GM23338 (cell line): ENCODE results near the gene ADAD2. TPM values are rescaled to one million over a fixed set of nuclear protein-coding genes. Genes with fewer than 3 reads are reported as not detected.

Experiments
- ATAC-seq: fragments of 200-7000 bp; cut with Tn5 transposase; 3 replicates; pipeline ENCODE4 v1.9.1; 2020
- DNase-seq: peaks from one replicate; pipeline ENCODE4 v3.0.0-alpha.2; 2015; ENCODE audit warnings: low spot score
- H2AFZ ChIP-seq: fragments of 200-600 bp; sonication (generic); 2 replicates; pipeline ENCODE4 v1.8.0; 2016; ENCODE audit warnings: antibody characterized with exemption, mild to moderate bottlenecking, moderate library complexity
- H3F3A ChIP-seq: fragments of 200-600 bp; sonication (generic); replicated peaks from 2 replicates; pipeline ENCODE4 v1.8.0; 2017; ENCODE audit warnings: antibody characterized with exemption, mixed run types, low read depth
- H3K27ac ChIP-seq: fragments of 200-600 bp; sonication (generic); 2 replicates; pipeline ENCODE4 v1.6.1; 2016; ENCODE audit warnings: low read depth
- H3K27me3 ChIP-seq: fragments of 200-600 bp; sonication (generic); 2 replicates; pipeline ENCODE4 v1.8.0; 2016; ENCODE audit warnings: mild to moderate bottlenecking, mixed run types, moderate library complexity; ENCODE audit not compliant: insufficient read depth
- H3K36me3 ChIP-seq: fragments of 200-600 bp; sonication (generic); 2 replicates; pipeline ENCODE4 v1.8.0; 2016; ENCODE audit warnings: mild to moderate bottlenecking; ENCODE audit not compliant: insufficient read depth
- H3K4me1 ChIP-seq: fragments of 200-600 bp; sonication (generic); 2 replicates; pipeline ENCODE4 v1.8.0; 2016; ENCODE audit warnings: mild to moderate bottlenecking, moderate library complexity; ENCODE audit not compliant: insufficient read depth
- H3K4me2 ChIP-seq: fragments of 200-600 bp; sonication (generic); 2 replicates; pipeline ENCODE4 v1.7.1; 2017; ENCODE audit warnings: mixed run types
- H3K4me3 ChIP-seq: fragments of 200-600 bp; sonication (generic); 2 replicates; pipeline ENCODE4 v1.6.1; 2016; ENCODE audit warnings: mixed run types
- H3K79me2 ChIP-seq: fragments of 200-600 bp; sonication (generic); replicated peaks from 2 replicates; pipeline ENCODE4 v1.8.0; 2017; ENCODE audit warnings: mild to moderate bottlenecking; ENCODE audit not compliant: insufficient read depth
- H3K9me2 ChIP-seq: fragments of 200-600 bp; sonication (generic); 2 replicates; pipeline ENCODE4 v1.8.0; 2017; ENCODE audit not compliant: insufficient read depth
- H4K20me1 ChIP-seq: fragments of 200-600 bp; sonication (generic); replicated peaks from 2 replicates; pipeline ENCODE4 v1.8.0; 2017; ENCODE audit warnings: mild to moderate bottlenecking; ENCODE audit not compliant: insufficient read depth
- H3K27ac Mint-ChIP-seq: 2 replicates; pipeline ENCODE4 v1.8.0; 2020; ENCODE audit warnings: inconsistent platforms, mild to moderate bottlenecking, moderate library complexity, mixed read lengths
- H3K27me3 Mint-ChIP-seq: 3 replicates; pipeline ENCODE4 v1.8.0; 2022; ENCODE audit warnings: low read depth, mild to moderate bottlenecking, moderate library complexity, mixed read lengths, inconsistent platforms; ENCODE audit not compliant: insufficient read depth, poor library complexity
- H3K36me3 Mint-ChIP-seq: 3 replicates; pipeline ENCODE4 v1.8.0; 2021; ENCODE audit warnings: low read depth, mild to moderate bottlenecking, inconsistent platforms, moderate library complexity, mixed read lengths
- H3K4me1 Mint-ChIP-seq: 3 replicates; pipeline ENCODE4 v1.8.0; 2020; ENCODE audit warnings: mild to moderate bottlenecking, inconsistent platforms, mixed read lengths
- H3K4me3 Mint-ChIP-seq: 3 replicates; pipeline ENCODE4 v1.8.0; 2021; ENCODE audit warnings: moderate library complexity, mild to moderate bottlenecking, inconsistent platforms, mixed read lengths
- H3K9me3 Mint-ChIP-seq: 3 replicates; pipeline ENCODE4 v1.8.0; 2020; ENCODE audit warnings: moderate library complexity, mild to moderate bottlenecking, inconsistent platforms, mixed read lengths
- CREB1 ChIP-seq: fragments of 250-450 bp; sonication (Bioruptor Pico); IDR thresholded peaks from 2 replicates; pipeline ENCODE4 v1.5.0; 2020; ENCODE audit warnings: low read depth, mild to moderate bottlenecking, moderate library complexity
- JUNB ChIP-seq: IDR thresholded peaks from one replicate; pipeline ENCODE4 v1.6.1; 2016; ENCODE audit warnings: antibody characterized with exemption; ENCODE audit not compliant: unreplicated experiment
- NANOG ChIP-seq: IDR thresholded peaks from 2 replicates; pipeline ENCODE4 v1.6.1; 2016; ENCODE audit warnings: antibody characterized with exemption, borderline replicate concordance
- POLR2AphosphoS5 ChIP-seq: IDR thresholded peaks from 2 replicates; pipeline ENCODE4 v1.6.1; 2016; ENCODE audit warnings: antibody characterized with exemption, low read depth
- STAT1 ChIP-seq: IDR thresholded peaks from one replicate; pipeline ENCODE4 v1.6.1; 2016; ENCODE audit warnings: antibody characterized with exemption; ENCODE audit not compliant: unreplicated experiment
- ZNF331 ChIP-seq: fragments of 250-450 bp; sonication (Bioruptor Pico); IDR thresholded peaks from 2 replicates; pipeline ENCODE4 v1.5.0; 2020; ENCODE audit warnings: low read depth, mild to moderate bottlenecking, moderate library complexity
- polyA plus RNA-seq: library from polyadenylated mRNA; unstranded; fragments of >200 nt; fragmentation: Nextera tagmentation; extraction: Ambion mirVana; gene quantifications from 2 replicates; pipeline ENCODE4 v1.2.1, GENCODE V29; 2016
- total RNA-seq: library from RNA; depleted of rRNA; stranded (reverse); fragments of >200 nt; shearing (Covaris generic); gene quantifications from 2 replicates; pipeline ENCODE4 v1.2.3, GENCODE V29; 2014
- TF ChIP-seq, protein P1 (sequence below), 2 experiments: fragments of 200-600 bp in 1 of 2; sonication (generic) in 1 of 2; conservative IDR thresholded peaks; 2 replicates each; pipeline versions ENCODE4 v1.5.1 to v1.6.1; 2016 to 2017; ENCODE audit warnings: antibody characterized with exemption in 2 of 2, low read depth in 2 of 2, mild to moderate bottlenecking in 2 of 2, moderate library complexity in 1 of 2
- TF ChIP-seq, protein P2 (sequence below): fragments of 250-450 bp; sonication (Bioruptor Pico); IDR thresholded peaks from 2 replicates; pipeline ENCODE4 v1.5.0; 2020; ENCODE audit warnings: mild to moderate bottlenecking, moderate library complexity

ADAD2 gene
- total and polyA plus RNA-seq, 2 experiments from 2014 or later = 1.6 to 4.5 TPM

DNA sequence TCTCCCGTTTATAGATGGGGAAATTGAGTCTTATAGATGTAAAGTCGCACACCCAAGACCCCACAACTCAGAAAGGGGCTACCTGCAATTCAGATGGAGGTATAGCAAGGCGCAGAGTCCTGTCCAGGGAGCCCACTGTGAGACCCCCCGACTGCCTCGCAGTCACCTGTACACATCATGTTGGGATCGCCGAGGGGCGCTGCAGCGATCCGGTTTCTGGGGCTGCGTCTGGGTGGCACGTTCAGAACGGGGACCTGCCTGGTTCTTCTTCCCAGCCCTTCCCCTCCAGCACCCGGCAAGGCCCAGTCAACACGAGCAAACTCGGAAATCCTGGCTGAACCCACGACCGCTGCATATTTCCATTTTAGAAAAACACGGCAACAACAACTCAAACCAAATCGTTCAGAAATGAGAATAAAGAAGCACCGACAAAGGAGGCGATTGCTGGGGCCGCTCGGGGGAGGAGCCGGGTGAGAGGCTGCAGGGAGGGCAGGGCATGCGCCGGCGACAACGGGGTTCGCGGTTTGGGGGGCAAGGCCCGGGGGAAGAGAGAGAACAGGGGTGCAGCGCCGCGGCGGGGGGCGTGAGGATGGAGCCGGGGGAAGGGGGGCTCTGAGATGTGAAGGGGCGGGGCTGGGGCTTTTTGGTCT is 46.6 kb upstream of the ADAD2 start:
- Histone ChIP-seq H3K27me3 (peaks cover 12% of the 10 kb centered on the region; the same call in 1 of the 2 replicates), H2AFZ (peak overlapping the region; percentile 93), H3K4me2 (peak overlapping the region; percentile 97), H3K27ac (peak overlapping the region; percentile 69; the same call in 1 of the 2 replicates), H3K4me3 (peak overlapping the region; percentile 100), H4K20me1 (peaks cover 20% of the 10 kb centered on the region; the same call in 1 of the 2 replicates), H3K4me1 (peaks cover 15% of the 10 kb centered on the region), H3F3A (peaks cover 6% of the 10 kb centered on the region; the same call in 1 of the 2 replicates), H3K36me3 (no peaks in the 10 kb centered on the region), H3K9me2 (no peaks in the 10 kb centered on the region), H3K79me2 (peaks cover 48% of the 10 kb centered on the region)
- Mint-ChIP-seq H3K27ac (peak overlapping the region; percentile 88), H3K27me3 (peaks cover 20% of the 10 kb centered on the region), H3K4me1 (peaks cover 17% of the 10 kb centered on the region), H3K4me3 (peak overlapping the region; percentile 97), H3K9me3 (no peaks in the 10 kb centered on the region), H3K36me3 (peaks cover 6% of the 10 kb centered on the region)
- TF ChIP-seq, protein P1, sequence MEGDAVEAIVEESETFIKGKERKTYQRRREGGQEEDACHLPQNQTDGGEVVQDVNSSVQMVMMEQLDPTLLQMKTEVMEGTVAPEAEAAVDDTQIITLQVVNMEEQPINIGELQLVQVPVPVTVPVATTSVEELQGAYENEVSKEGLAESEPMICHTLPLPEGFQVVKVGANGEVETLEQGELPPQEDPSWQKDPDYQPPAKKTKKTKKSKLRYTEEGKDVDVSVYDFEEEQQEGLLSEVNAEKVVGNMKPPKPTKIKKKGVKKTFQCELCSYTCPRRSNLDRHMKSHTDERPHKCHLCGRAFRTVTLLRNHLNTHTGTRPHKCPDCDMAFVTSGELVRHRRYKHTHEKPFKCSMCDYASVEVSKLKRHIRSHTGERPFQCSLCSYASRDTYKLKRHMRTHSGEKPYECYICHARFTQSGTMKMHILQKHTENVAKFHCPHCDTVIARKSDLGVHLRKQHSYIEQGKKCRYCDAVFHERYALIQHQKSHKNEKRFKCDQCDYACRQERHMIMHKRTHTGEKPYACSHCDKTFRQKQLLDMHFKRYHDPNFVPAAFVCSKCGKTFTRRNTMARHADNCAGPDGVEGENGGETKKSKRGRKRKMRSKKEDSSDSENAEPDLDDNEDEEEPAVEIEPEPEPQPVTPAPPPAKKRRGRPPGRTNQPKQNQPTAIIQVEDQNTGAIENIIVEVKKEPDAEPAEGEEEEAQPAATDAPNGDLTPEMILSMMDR (conservative IDR thresholded peaks at IDR 0.05; ENCODE audit: low read depth in 2 of 2) = peak; percentile 17 to 35; a peak in 2 of 4 replicates
- no peak for TF ChIP-seq NANOG
- no peak for TF ChIP-seq POLR2AphosphoS5
- DNase-seq (peak; percentile 50), ATAC-seq (peak; percentile 29)

DNA sequence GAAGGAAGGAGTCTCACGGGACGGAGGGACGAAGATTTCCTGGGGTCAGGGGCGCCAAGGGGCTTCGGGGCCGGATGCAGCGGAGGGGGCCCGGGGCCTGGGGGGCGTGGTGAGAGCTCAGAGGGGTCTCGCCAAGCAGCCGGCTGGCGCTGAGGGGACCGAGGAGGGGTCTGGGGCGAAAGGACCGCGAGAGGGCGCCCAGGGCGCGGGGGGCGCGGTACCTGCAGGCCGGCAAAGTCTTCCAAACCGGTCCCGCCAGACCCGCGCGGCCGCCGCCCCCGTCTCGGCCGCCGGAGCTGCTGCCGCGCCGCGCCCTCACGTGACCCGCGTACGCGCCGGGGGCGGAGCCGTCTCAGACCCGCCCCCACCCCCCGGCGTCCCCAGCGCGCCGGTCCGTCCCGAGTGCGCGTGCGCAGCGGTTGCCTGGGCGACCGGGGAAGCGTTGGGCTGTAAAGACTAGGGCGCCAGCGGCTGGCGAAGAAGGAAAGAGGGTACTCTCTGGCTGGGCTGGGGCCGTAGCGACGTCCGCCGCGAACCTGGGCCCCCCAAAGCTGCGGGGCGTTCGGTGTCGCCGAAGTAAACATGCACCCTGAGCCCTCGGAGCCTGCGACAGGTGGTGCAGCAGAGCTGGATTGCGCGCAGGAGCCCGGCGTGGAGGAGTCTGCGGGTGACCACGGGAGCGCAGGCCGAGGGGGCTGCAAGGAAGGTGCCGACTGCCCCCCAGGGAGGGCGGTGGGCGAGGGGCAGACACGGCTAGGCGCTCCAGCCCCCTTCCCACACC is 45.9 kb upstream of the ADAD2 start, which contains the start of the genes DNAAF1 and HSDL1:
Gene DNAAF1, plus strand, starts transcription at position 450 of the 781 bp plus-strand sequence. Its CDS starts 133 bp downstream, at position 583.
Gene HSDL1, minus strand, starts transcription at position 319 of the 781 bp plus-strand sequence. CDS start 13,856 bp downstream, outside the sequence.
- peak within 1 kb of the TSS; percentile 97 for H3K4me2 ChIP-seq
- H3K4me1 Mint-ChIP-seq = peaks cover 10% of the 10 kb centered on the region
- H3K27me3 ChIP-seq = peaks cover 12% of the 10 kb centered on the region; the same call in 1 of the 2 replicates
- peak within 1 kb of the TSS; percentile 69; the same call in 1 of the 2 replicates for H3K27ac ChIP-seq
- peaks cover 10% of the 10 kb centered on the region; the same call in 1 of the 2 replicates for H3K4me1 ChIP-seq
- peaks cover 41% of the 10 kb centered on the region for H3K79me2 ChIP-seq
- DNase-seq = peak; percentile 91
- H3K27me3 Mint-ChIP-seq = peaks cover 20% of the 10 kb centered on the region
- peak within 1 kb of the TSS; percentile 100 for H3K4me3 ChIP-seq
- peaks cover 6% of the 10 kb centered on the region for H3K36me3 Mint-ChIP-seq
- peak within 1 kb of the TSS; percentile 93 for H2AFZ ChIP-seq
- H3K9me2 ChIP-seq = no peaks in the 10 kb centered on the region
- H3K36me3 ChIP-seq = no peaks in the 10 kb centered on the region
- H3K4me3 Mint-ChIP-seq = peak within 1 kb of the TSS; percentile 97
- peak; percentile 75 for ATAC-seq
- peaks cover 20% of the 10 kb centered on the region; the same call in 1 of the 2 replicates for H4K20me1 ChIP-seq
- peak within 1 kb of the TSS; percentile 88 for H3K27ac Mint-ChIP-seq
- no peaks in the 10 kb centered on the region for H3K9me3 Mint-ChIP-seq
- H3F3A ChIP-seq = peaks cover 6% of the 10 kb centered on the region; the same call in 1 of the 2 replicates
- TF ChIP-seq JUNB (no peak), POLR2AphosphoS5 (peak; percentile 64), STAT1 (no peak), CREB1 (CRISPR knock-in tag) (peak; percentile 49; the same call in 1 of the 2 replicates), ZNF331 (CRISPR knock-in tag) (no peak), NANOG (no peak)
- TF ChIP-seq, protein P2, sequence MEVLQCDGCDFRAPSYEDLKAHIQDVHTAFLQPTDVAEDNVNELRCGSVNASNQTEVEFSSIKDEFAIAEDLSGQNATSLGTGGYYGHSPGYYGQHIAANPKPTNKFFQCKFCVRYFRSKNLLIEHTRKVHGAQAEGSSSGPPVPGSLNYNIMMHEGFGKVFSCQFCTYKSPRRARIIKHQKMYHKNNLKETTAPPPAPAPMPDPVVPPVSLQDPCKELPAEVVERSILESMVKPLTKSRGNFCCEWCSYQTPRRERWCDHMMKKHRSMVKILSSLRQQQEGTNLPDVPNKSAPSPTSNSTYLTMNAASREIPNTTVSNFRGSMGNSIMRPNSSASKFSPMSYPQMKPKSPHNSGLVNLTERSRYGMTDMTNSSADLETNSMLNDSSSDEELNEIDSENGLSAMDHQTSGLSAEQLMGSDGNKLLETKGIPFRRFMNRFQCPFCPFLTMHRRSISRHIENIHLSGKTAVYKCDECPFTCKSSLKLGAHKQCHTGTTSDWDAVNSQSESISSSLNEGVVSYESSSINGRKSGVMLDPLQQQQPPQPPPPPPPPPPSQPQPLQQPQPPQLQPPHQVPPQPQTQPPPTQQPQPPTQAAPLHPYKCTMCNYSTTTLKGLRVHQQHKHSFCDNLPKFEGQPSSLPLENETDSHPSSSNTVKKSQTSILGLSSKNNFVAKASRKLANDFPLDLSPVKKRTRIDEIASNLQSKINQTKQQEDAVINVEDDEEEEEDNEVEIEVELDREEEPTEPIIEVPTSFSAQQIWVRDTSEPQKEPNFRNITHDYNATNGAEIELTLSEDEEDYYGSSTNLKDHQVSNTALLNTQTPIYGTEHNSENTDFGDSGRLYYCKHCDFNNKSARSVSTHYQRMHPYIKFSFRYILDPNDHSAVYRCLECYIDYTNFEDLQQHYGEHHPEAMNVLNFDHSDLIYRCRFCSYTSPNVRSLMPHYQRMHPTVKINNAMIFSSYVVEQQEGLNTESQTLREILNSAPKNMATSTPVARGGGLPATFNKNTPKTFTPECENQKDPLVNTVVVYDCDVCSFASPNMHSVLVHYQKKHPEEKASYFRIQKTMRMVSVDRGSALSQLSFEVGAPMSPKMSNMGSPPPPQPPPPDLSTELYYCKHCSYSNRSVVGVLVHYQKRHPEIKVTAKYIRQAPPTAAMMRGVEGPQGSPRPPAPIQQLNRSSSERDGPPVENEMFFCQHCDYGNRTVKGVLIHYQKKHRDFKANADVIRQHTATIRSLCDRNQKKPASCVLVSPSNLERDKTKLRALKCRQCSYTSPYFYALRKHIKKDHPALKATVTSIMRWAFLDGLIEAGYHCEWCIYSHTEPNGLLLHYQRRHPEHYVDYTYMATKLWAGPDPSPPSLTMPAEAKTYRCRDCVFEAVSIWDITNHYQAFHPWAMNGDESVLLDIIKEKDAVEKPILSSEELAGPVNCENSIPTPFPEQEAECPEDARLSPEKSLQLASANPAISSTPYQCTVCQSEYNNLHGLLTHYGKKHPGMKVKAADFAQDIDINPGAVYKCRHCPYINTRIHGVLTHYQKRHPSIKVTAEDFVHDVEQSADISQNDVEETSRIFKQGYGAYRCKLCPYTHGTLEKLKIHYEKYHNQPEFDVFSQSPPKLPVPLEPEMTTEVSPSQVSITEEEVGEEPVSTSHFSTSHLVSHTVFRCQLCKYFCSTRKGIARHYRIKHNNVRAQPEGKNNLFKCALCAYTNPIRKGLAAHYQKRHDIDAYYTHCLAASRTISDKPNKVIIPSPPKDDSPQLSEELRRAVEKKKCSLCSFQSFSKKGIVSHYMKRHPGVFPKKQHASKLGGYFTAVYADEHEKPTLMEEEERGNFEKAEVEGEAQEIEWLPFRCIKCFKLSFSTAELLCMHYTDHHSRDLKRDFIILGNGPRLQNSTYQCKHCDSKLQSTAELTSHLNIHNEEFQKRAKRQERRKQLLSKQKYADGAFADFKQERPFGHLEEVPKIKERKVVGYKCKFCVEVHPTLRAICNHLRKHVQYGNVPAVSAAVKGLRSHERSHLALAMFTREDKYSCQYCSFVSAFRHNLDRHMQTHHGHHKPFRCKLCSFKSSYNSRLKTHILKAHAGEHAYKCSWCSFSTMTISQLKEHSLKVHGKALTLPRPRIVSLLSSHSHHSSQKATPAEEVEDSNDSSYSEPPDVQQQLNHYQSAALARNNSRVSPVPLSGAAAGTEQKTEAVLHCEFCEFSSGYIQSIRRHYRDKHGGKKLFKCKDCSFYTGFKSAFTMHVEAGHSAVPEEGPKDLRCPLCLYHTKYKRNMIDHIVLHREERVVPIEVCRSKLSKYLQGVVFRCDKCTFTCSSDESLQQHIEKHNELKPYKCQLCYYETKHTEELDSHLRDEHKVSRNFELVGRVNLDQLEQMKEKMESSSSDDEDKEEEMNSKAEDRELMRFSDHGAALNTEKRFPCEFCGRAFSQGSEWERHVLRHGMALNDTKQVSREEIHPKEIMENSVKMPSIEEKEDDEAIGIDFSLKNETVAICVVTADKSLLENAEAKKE (CRISPR knock-in tag) = no peak
- TF ChIP-seq, protein P1 (conservative IDR thresholded peaks at IDR 0.05; ENCODE audit: low read depth in 2 of 2) = peak in 1 of 2 experiments; percentile 33; a peak in 1 of 4 replicates
